IMR-90 (cell line): ENCODE results near the gene HSPA12A. TPM values are rescaled to one million over a fixed set of nuclear protein-coding genes. Genes with fewer than 3 reads are reported as not detected.

ENCODE experiments used
- ATAC-seq: fragments of 200-7000 bp; cut with Tn5 transposase; 2 replicates; pipeline ENCODE4 v1.9.1; 2020; ENCODE audit warnings: low read depth, mild to moderate bottlenecking, moderate library complexity
- BruUV-seq: library from RNA; stranded (reverse); fragments of 400-500 nt; replicated peaks from 2 replicates; lab custom pipeline; 2021; lab: Mats Ljungman, UMichigan
- CTCF ChIA-PET: fragments of 300-600 bp; formaldehyde crosslinking; extraction: SDS; loops from one replicate; lab custom pipeline; 2021; ENCODE audit warnings: antibody characterized with exemption; lab: Yijun Ruan, JAX
- POLR2A ChIA-PET: fragments of 300-600 bp; sonication (Branson Sonifier 250); formaldehyde crosslinking; loops from one replicate; lab custom pipeline; 2022; ENCODE audit warnings: antibody characterized with exemption; ENCODE audit not compliant: unreplicated experiment; lab: Charles Lee
- DNase-seq: peaks from one replicate; pipeline ENCODE4 v3.0.0; 2013
- H2AFZ ChIP-seq: replicated peaks from 2 replicates; pipeline ENCODE3; 2013; ENCODE audit warnings: low read length, mild to moderate bottlenecking; ENCODE audit not compliant: poor library complexity
- H2AK5ac ChIP-seq: 2 replicates; pipeline ENCODE4 v1.6.1; 2013; ENCODE audit warnings: low read depth, low read length, inconsistent platforms
- H2AK9ac ChIP-seq: replicated peaks from 2 replicates; pipeline ENCODE3; 2013; ENCODE audit warnings: mild to moderate bottlenecking, low read depth, low read length, moderate library complexity; ENCODE audit not compliant: poor library complexity
- H2BK120ac ChIP-seq: 2 replicates; pipeline ENCODE4 v1.6.1; 2013; ENCODE audit warnings: low read depth, low read length, inconsistent platforms
- H2BK15ac ChIP-seq: 3 replicates; pipeline ENCODE4 v1.6.1; 2013; ENCODE audit warnings: low read depth, low read length, inconsistent platforms
- H2BK20ac ChIP-seq: 2 replicates; pipeline ENCODE4 v1.6.1; 2013; ENCODE audit warnings: low read depth, mild to moderate bottlenecking, inconsistent platforms, low read length, moderate library complexity
- H2BK5ac ChIP-seq: 2 replicates; pipeline ENCODE4 v1.6.1; 2013; ENCODE audit warnings: mild to moderate bottlenecking, low read depth, low read length, inconsistent platforms; ENCODE audit not compliant: poor library complexity, severe bottlenecking
- H3K14ac ChIP-seq: replicated peaks from 2 replicates; pipeline ENCODE4 v1.6.1; 2013; ENCODE audit warnings: low read depth, low read length, inconsistent platforms
- H3K18ac ChIP-seq: 2 replicates; pipeline ENCODE4 v1.6.1; 2013; ENCODE audit warnings: low read depth, low read length, control low read depth
- H3K23ac ChIP-seq: 2 replicates; pipeline ENCODE4 v1.6.1; 2013; ENCODE audit warnings: low read depth, low read length, inconsistent platforms
- H3K27ac ChIP-seq: 2 replicates; pipeline ENCODE4 v1.5.1; 2013; ENCODE audit warnings: mild to moderate bottlenecking, control low read depth, low read length; ENCODE audit not compliant: insufficient read depth
- H3K27me3 ChIP-seq: 2 replicates; pipeline ENCODE4 v1.6.1; 2013; ENCODE audit warnings: low read length; ENCODE audit not compliant: control insufficient read depth, insufficient read depth
- H3K36me3 ChIP-seq: 2 replicates; pipeline ENCODE4 v1.6.1; 2013; ENCODE audit warnings: low read length, mixed read lengths; ENCODE audit not compliant: control insufficient read depth, insufficient read depth
- H3K4ac ChIP-seq: 2 replicates; pipeline ENCODE4 v1.6.1; 2013; ENCODE audit warnings: low read depth, low read length, inconsistent platforms
- H3K4me1 ChIP-seq: 2 replicates; pipeline ENCODE4 v1.6.1; 2013; ENCODE audit warnings: low read length, mixed read lengths; ENCODE audit not compliant: control insufficient read depth, insufficient read depth
- H3K4me2 ChIP-seq: 2 replicates; pipeline ENCODE4 v1.6.1; 2013; ENCODE audit warnings: low read depth, mild to moderate bottlenecking, control low read depth, low read length, moderate library complexity
- H3K4me3 ChIP-seq: 2 replicates; pipeline ENCODE4 v1.5.1; 2013; ENCODE audit warnings: low read depth, mild to moderate bottlenecking, control low read depth, low read length, moderate library complexity; ENCODE audit not compliant: insufficient read depth
- H3K56ac ChIP-seq: 2 replicates; pipeline ENCODE4 v1.6.1; 2013; ENCODE audit warnings: low read length, inconsistent platforms; ENCODE audit not compliant: insufficient read depth; ENCODE audit errors: extremely low read depth
- H3K79me1 ChIP-seq, 2 experiments: 2 replicates each; pipeline ENCODE4 v1.6.1; 2013; ENCODE audit warnings: low read length in 2 of 2, inconsistent platforms in 1 of 2, low read depth in 1 of 2
- H3K9ac ChIP-seq: 2 replicates; pipeline ENCODE4 v1.6.1; 2013; ENCODE audit warnings: low read depth, low read length, control low read depth
- H3K9me1 ChIP-seq: 2 replicates; pipeline ENCODE4 v1.6.1; 2013; ENCODE audit warnings: low read length, inconsistent platforms; ENCODE audit not compliant: insufficient read depth
- H3K9me3 ChIP-seq: 2 replicates; pipeline ENCODE4 v1.6.1; 2013; ENCODE audit warnings: low read length; ENCODE audit not compliant: control insufficient read depth, insufficient read depth
- H4K20me1 ChIP-seq: 2 replicates; pipeline ENCODE4 v1.6.1; 2013; ENCODE audit warnings: low read length, inconsistent platforms; ENCODE audit not compliant: insufficient read depth
- H4K5ac ChIP-seq: 2 replicates; pipeline ENCODE4 v1.6.1; 2013; ENCODE audit warnings: mild to moderate bottlenecking, low read depth, low read length, control low read depth
- H4K8ac ChIP-seq, 2 experiments: 2 replicates each; pipeline ENCODE4 v1.6.1; 2013; ENCODE audit warnings: low read depth in 2 of 2, low read length in 2 of 2, control low read depth in 1 of 2, inconsistent platforms in 1 of 2
- H4K91ac ChIP-seq: 2 replicates; pipeline ENCODE4 v1.6.1; 2013; ENCODE audit warnings: low read depth, low read length, inconsistent platforms; ENCODE audit not compliant: insufficient read depth
- POLR2A ChIP-seq: IDR thresholded peaks from 2 replicates; pipeline ENCODE4 v1.6.1; 2012; ENCODE audit warnings: mild to moderate bottlenecking, low read depth, low read length
- RCOR1 ChIP-seq: IDR thresholded peaks from 2 replicates; pipeline ENCODE4 v1.6.1; 2012; ENCODE audit warnings: mild to moderate bottlenecking, low read length, improper control_type of control experiment; ENCODE audit not compliant: insufficient replicate concordance
- RFX5 ChIP-seq: IDR thresholded peaks from 2 replicates; pipeline ENCODE4 v1.8.0; 2012; ENCODE audit warnings: low read depth, mild to moderate bottlenecking, low read length, moderate library complexity
- WGBS, 2 experiments: methylation state at CpG; one replicate each; pipeline versions ENCODE4 v1.1.5 to v1.1.7; 2013; ENCODE audit warnings: missing lambda C conversion rate in 2 of 2; ENCODE audit not compliant: insufficient read length in 1 of 2; ENCODE audit errors: extremely low coverage in 2 of 2; 5-methylcytosine and 5-hydroxymethylcytosine counted together
- dilution Hi-C: fragments of 300-500 bp; cut with HindIII; formaldehyde crosslinking; loops from one replicate; pipeline ENCODE4 v1.14.3; 2018; ENCODE audit warnings: low sequenced_read_pairs; ENCODE audit not compliant: unreplicated experiment
- in situ Hi-C: fragments of 300-500 bp; cut with MboI; formaldehyde crosslinking; loops from 3 replicates; pipeline ENCODE4 v1.14.3; 2019; ENCODE audit warnings: low sequenced_read_pairs, inconsistent platforms, mixed read lengths
- intact Hi-C: fragments of 100-400 bp; cut with micrococcal nuclease; formaldehyde crosslinking; loops from 2 replicates; pipeline ENCODE4 v1.10.0; 2022
- polyA plus RNA-seq, 3 experiments: library from polyadenylated mRNA; depleted of rRNA; stranded (reverse); fragments of >200 nt; gene quantifications; 2 replicates each; pipeline ENCODE4 v1.2.3, GENCODE V29; 2012; ENCODE audit warnings: low replicate concordance in 1 of 3
- total RNA-seq: library from RNA; depleted of rRNA; stranded (reverse); fragments of >200 nt; gene quantifications from 2 replicates; pipeline ENCODE4 v1.2.3, GENCODE V29; 2012
- TF ChIP-seq, protein P1 (sequence below): fragments of 150-350 bp; IDR thresholded peaks from 2 replicates; pipeline ENCODE4 v1.6.1; 2017; ENCODE audit warnings: mild to moderate bottlenecking, antibody characterized with exemption, low read length, low read depth

HSPA12A gene
- total and polyA plus RNA-seq, 2 of the 4 experiments (the other 2 are of a cell fraction) = 16.1 to 16.7 TPM

DNA sequence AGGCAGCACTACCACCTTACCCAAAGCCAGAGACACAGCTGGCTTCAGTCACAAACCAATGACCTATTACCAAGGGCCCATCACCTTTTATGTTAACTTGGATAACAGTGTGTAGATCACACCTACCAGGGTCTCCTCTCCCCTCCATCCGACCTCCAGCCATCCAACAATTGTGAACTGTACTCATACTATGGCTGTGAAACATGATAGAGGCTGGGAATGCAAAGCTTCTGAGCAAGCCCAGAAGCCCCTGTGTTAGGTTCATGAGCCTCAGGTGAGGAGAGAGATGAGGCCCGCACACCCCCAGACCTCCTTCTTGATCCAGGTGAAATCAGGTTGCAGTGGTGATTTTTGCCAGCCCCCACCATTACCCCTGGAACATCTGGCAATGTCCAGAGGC is 73.9 kb downstream of the HSPA12A start:
- in situ Hi-C loops (no loop called here), dilution Hi-C loops (no loop called here)

More for the DNA sequence above, 73.9 kb downstream of the HSPA12A start:
- Histone ChIP-seq H2BK15ac (no peak overlapping the region), H3K56ac (no peak overlapping the region), H4K8ac (no peak overlapping the region), H3K4me1 (peaks cover 8% of the 10 kb centered on the region), H4K91ac (no peak overlapping the region), H3K9me1 (peaks cover 7% of the 10 kb centered on the region), H2AFZ (no peak overlapping the region), H3K23ac (no peak overlapping the region), H3K9me3 (peaks cover 2% of the 10 kb centered on the region; the same call in 1 of the 2 replicates), H2BK20ac (no peak overlapping the region), H2BK5ac (no peak overlapping the region), H2BK120ac (no peak overlapping the region), H3K9ac (no peak overlapping the region), H4K20me1 (no peaks in the 10 kb centered on the region), H3K4me2 (no peak overlapping the region), H2AK9ac (no peak overlapping the region), H3K27ac (no peak overlapping the region), H3K18ac (no peak overlapping the region), H4K5ac (no peak overlapping the region), H3K14ac (no peak overlapping the region), H3K36me3 (no peaks in the 10 kb centered on the region), H2AK5ac (no peak overlapping the region), H3K79me1 (no peaks in the 10 kb centered on the region), H3K4me3 (no peak overlapping the region), H3K27me3 (no peaks in the 10 kb centered on the region), H3K4ac (no peak overlapping the region)
- POLR2A ChIA-PET = no interaction called here
- no peak for TF ChIP-seq POLR2A
- TF ChIP-seq RCOR1 = no peak
- TF ChIP-seq, protein P1, sequence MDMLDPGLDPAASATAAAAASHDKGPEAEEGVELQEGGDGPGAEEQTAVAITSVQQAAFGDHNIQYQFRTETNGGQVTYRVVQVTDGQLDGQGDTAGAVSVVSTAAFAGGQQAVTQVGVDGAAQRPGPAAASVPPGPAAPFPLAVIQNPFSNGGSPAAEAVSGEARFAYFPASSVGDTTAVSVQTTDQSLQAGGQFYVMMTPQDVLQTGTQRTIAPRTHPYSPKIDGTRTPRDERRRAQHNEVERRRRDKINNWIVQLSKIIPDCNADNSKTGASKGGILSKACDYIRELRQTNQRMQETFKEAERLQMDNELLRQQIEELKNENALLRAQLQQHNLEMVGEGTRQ = no peak
- no peak for TF ChIP-seq RFX5
- ATAC-seq (no peak), DNase-seq (no peak)
- intact Hi-C loops = no loop called here
- WGBS, 2 experiments = no CpG with 5 or more reads among the region's 2 CpGs
- no TSS peak for BruUV-seq
- CTCF ChIA-PET = no interaction called here
